Caco-2 (cell line): Measurements from ENCODE around the gene SLC25A26. TPM values are rescaled to one million over a fixed set of nuclear protein-coding genes. Genes with fewer than 3 reads are reported as not detected.

Experiments
- BruUV-seq: library from RNA; stranded (reverse); fragments of 400-500 nt; replicated peaks from 2 replicates; lab custom pipeline; 2021; lab: Mats Ljungman, UMichigan
- CTCF ChIA-PET: fragments of 300-600 bp; sonication (Branson Sonifier 250); formaldehyde crosslinking; loops from one replicate; lab custom pipeline; 2022; ENCODE audit warnings: antibody characterized with exemption; lab: Charles Lee
- POLR2A ChIA-PET: fragments of 300-600 bp; sonication (Branson Sonifier 250); formaldehyde crosslinking; loops from one replicate; lab custom pipeline; 2022; ENCODE audit warnings: antibody characterized with exemption; lab: Charles Lee
- DNase-seq, 2 experiments: peaks; one replicate each; pipeline versions ENCODE4 v3.0.0 to v3.0.0-alpha.2; 2020 to 2022
- H3K27me3 ChIP-seq: replicated peaks from 2 replicates; pipeline ENCODE4 v1.6.0; 2011; ENCODE audit warnings: low read length; ENCODE audit not compliant: control insufficient read depth, insufficient read depth
- H3K36me3 ChIP-seq: 2 replicates; pipeline ENCODE4 v1.5.1; 2011; ENCODE audit warnings: low read length; ENCODE audit not compliant: control insufficient read depth, insufficient read depth
- H3K4me1 ChIP-seq: fragments of 250-450 bp; sonication (Bioruptor Pico); 2 replicates; pipeline ENCODE4 v1.5.1; 2020; ENCODE audit warnings: mild to moderate bottlenecking
- H3K4me3 ChIP-seq: 2 replicates; pipeline ENCODE4 v1.5.1; 2011; ENCODE audit warnings: low read depth, mild to moderate bottlenecking, control low read depth, low read length
- H3K9me3 ChIP-seq: fragments of 250-450 bp; sonication (Bioruptor Pico); 2 replicates; pipeline ENCODE4 v1.5.1; 2020; ENCODE audit warnings: mild to moderate bottlenecking, moderate library complexity
- H3K27ac Mint-ChIP-seq: one replicate; pipeline ENCODE4 v1.8.0; 2022; ENCODE audit warnings: mixed read lengths; ENCODE audit not compliant: unreplicated experiment
- H3K27me3 Mint-ChIP-seq: one replicate; pipeline ENCODE4 v1.8.0; 2022; ENCODE audit warnings: mixed read lengths; ENCODE audit not compliant: insufficient read depth, unreplicated experiment
- H3K36me3 Mint-ChIP-seq: one replicate; pipeline ENCODE4 v1.8.0; 2022; ENCODE audit warnings: mild to moderate bottlenecking, mixed read lengths; ENCODE audit not compliant: insufficient read depth, unreplicated experiment
- H3K4me1 Mint-ChIP-seq: one replicate; pipeline ENCODE4 v1.8.0; 2022; ENCODE audit warnings: low read depth, mixed read lengths; ENCODE audit not compliant: unreplicated experiment
- H3K4me3 Mint-ChIP-seq: one replicate; pipeline ENCODE4 v1.8.0; 2022; ENCODE audit warnings: mild to moderate bottlenecking, moderate library complexity, mixed read lengths; ENCODE audit not compliant: unreplicated experiment
- H3K9me3 Mint-ChIP-seq: one replicate; pipeline ENCODE4 v1.8.0; 2022; ENCODE audit warnings: mixed read lengths; ENCODE audit not compliant: unreplicated experiment
- CTCF ChIP-seq, 2 experiments: fragments of 200-600 bp in 1 of 2; IDR thresholded peaks; 1 replicate in 1 of 2; 2 replicates in 1 of 2; pipeline versions ENCODE4 v1.5.1 to v1.8.0; 2011 to 2022; ENCODE audit warnings: antibody characterized with exemption in 1 of 2, control low read depth in 1 of 2, inconsistent platforms in 1 of 2, low read depth in 1 of 2, low read length in 1 of 2, mild to moderate bottlenecking in 1 of 2, moderate library complexity in 1 of 2; ENCODE audit not compliant: insufficient read depth in 1 of 2, severe bottlenecking in 1 of 2, unreplicated experiment in 1 of 2
- intact Hi-C: fragments of 100-400 bp; cut with micrococcal nuclease; formaldehyde crosslinking; loops from one replicate; pipeline ENCODE4 v1.10.0; 2022; ENCODE audit not compliant: unreplicated experiment
- total RNA-seq: library from RNA; stranded (reverse); gene quantifications from 2 replicates; pipeline ENCODE4 v1.2.3, GENCODE V29; 2022

The SLC25A26 gene
- total RNA-seq, 1 experiment from 2014 or later, result 25.4 TPM

- Mint-ChIP-seq H3K27ac (no peak overlapping the region), H3K4me1 (no peaks in the 10 kb centered on the region), H3K9me3 (no peaks in the 10 kb centered on the region), H3K36me3 (no peaks in the 10 kb centered on the region), H3K4me3 (no peak overlapping the region), H3K27me3 (no peaks in the 10 kb centered on the region)
- Histone ChIP-seq H3K9me3 (no peaks in the 10 kb centered on the region), H3K4me1 (no peaks in the 10 kb centered on the region), H3K4me3 (no peak overlapping the region), H3K36me3 (no peaks in the 10 kb centered on the region), H3K27me3 (no peaks in the 10 kb centered on the region)
- DNase-seq, result no peak
- CTCF ChIA-PET, result no interaction called here
- no TSS peak for BruUV-seq
- TF ChIP-seq CTCF (IDR thresholded peaks at IDR 0.05; ENCODE audit: insufficient read depth in 1 of 2, low read depth in 1 of 2, low read length in 1 of 2, severe bottlenecking in 1 of 2, unreplicated experiment in 1 of 2), result no peak
- POLR2A ChIA-PET, result no interaction called here
- intact Hi-C loops, result no loop called here
Measured at GRCh38 chr3:66314455-66314854, 93.7 kb downstream of the SLC25A26 start.

DNA sequence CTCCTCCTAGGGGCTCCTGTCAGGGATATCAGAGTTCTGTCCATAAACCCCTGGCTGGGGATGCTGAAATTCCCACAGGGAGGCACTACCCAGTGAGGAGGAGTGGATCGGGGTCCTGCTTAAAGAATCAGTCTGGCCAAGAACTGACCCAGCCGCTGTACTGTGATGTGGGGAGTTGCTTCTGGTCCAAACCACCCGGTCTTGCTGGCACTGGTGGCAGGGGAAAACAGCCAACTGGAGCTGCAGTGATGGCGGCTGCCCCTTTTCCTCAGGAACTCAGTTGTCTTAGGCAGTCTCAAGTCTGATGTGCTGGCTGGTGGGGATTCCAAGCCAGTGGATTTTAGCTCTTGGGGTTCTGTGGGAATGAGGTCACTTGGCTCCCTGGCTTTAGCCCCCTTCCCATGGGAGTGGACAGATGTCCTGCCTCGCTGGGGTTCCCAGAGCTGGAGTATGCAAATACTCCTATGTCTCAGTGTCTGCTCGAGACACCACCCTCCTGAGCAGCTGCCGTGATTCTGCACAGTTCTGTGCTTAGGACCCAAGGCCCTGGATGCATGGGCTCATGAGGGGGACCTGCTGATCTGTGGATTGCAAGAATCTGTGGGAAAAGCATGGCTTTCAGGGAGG lies 97.1 kb downstream of the SLC25A26 start:
- POLR2A ChIA-PET, result no interaction called here
- Mint-ChIP-seq H3K27me3 (no peaks in the 10 kb centered on the region), H3K9me3 (peaks cover 4% of the 10 kb centered on the region), H3K4me1 (no peaks in the 10 kb centered on the region), H3K4me3 (no peak overlapping the region), H3K36me3 (no peaks in the 10 kb centered on the region), H3K27ac (no peak overlapping the region)
- DNase-seq, result no peak
- intact Hi-C loops, result no loop called here
- H3K4me3 ChIP-seq, result no peak overlapping the region
- H3K27me3 ChIP-seq, result no peaks in the 10 kb centered on the region
- H3K9me3 ChIP-seq, result no peaks in the 10 kb centered on the region
- no peaks in the 10 kb centered on the region for H3K36me3 ChIP-seq
- H3K4me1 ChIP-seq, result no peaks in the 10 kb centered on the region
- TF ChIP-seq CTCF (IDR thresholded peaks at IDR 0.05; ENCODE audit: insufficient read depth in 1 of 2, low read depth in 1 of 2, low read length in 1 of 2, severe bottlenecking in 1 of 2, unreplicated experiment in 1 of 2), result no peak
- CTCF ChIA-PET, result no interaction called here
- no TSS peak for BruUV-seq

GRCh38 chr3:66320390-66320789 lies 99.6 kb downstream of the SLC25A26 start:
- CTCF ChIA-PET, result no interaction called here
- H3K4me1 ChIP-seq, result peaks cover 10% of the 10 kb centered on the region; the same call in 1 of the 2 replicates
- H3K4me3 Mint-ChIP-seq, result no peak overlapping the region
- BruUV-seq, result no TSS peak
- no peaks in the 10 kb centered on the region for H3K9me3 ChIP-seq
- H3K27ac Mint-ChIP-seq, result no peak overlapping the region
- no peak overlapping the region for H3K4me3 ChIP-seq
- no peak for DNase-seq
- H3K27me3 ChIP-seq, result no peaks in the 10 kb centered on the region
- H3K27me3 Mint-ChIP-seq, result no peaks in the 10 kb centered on the region
- H3K36me3 Mint-ChIP-seq, result no peaks in the 10 kb centered on the region
- H3K4me1 Mint-ChIP-seq, result peaks cover 11% of the 10 kb centered on the region
- no peak for TF ChIP-seq CTCF (IDR thresholded peaks at IDR 0.05; ENCODE audit: insufficient read depth in 1 of 2, low read depth in 1 of 2, low read length in 1 of 2, severe bottlenecking in 1 of 2, unreplicated experiment in 1 of 2)
- peaks cover 9% of the 10 kb centered on the region for H3K9me3 Mint-ChIP-seq
- POLR2A ChIA-PET, result no interaction called here
- no peaks in the 10 kb centered on the region for H3K36me3 ChIP-seq
- intact Hi-C loops, result no loop called here
